Effector CD4-positive, alpha-beta T cell (primary cell): Measurements from ENCODE around the gene GSDMA.
"Not testable (repeated sequence)": the region's sequence is repeated elsewhere in the genome, so short reads cannot be mapped to it uniquely, and the experiment has no call there.

Experiments
- DNase-seq: peaks from one replicate; pipeline ENCODE4 v3.0.0-alpha.2; 2020

GSDMA gene

DNA sequence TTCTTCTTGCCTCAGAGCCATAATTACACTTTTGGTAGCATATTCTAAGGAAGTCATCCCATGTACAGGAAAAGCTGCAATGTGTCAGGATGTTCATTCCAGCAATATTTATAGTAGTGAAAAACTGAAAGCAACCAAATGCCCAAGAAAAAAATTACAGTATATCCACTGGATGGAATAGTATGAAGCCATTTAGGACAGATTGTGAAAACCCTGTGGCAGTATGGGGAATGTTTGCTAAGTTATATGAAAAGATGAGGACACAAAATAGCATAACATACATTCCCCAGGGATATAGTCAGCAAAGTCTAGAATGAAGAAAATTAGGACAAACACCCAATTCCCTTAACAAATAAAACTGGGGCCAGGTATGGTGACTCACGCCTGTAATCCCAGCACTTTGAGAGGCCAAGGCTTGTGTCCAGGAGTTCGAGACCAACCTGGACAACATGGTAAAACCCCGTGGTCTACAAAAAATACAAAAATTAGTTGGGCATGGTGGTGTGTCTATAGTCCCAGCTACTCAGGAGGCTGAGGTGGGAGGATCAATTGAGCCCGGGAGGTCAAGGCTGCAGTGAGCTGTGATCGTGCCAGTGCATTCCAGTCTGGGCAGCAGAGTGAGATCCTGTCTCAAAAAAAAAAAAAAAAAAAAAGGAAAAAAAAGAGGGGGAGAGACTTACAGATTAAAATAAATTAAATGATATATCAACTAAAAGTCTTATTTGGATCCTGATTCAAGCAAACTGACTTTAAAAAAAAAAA lies 33.0 kb upstream of the GSDMA start:
- no peak for DNase-seq

DNA sequence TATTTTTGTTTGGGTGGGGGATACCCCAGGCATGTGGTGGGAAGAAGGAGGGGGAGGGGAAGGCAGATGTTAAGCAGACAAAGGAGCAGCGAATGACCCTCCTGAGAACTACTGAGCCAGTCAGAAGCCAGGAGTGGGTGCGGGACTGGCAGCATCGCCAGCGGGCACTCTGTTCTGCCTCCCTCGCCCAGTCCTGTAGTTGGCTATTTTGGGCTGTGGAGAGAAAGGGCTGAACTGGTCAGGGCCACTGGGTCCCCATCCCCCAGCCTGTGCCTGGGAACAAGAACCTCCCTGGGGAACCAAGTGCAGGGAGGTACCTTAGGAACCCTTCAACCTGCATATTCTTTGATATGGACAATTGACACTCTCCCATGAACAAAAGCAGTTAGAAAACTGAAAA lies 28.9 kb upstream of the GSDMA start:
- DNase-seq: no peak

DNA sequence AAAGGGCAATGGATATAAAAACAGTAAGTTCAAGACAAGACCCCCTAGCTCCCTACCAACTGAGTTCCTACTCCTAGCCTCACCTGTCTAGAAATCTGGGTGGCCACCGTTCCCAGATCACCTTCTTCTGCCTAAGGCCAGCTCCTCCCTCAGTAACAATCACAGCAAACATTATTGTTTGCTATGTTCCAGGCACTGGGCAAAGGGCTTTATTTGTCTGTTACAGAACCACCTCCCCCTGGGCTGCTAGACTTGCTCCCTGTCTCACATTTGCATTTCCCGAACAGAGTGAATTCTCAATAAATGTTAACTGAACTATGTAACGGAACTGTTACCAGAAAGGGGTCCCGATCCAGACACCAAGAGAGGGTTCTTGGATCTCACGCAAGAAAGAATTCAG lies 28.5 kb upstream of the GSDMA start:
- DNase-seq: no peak

DNA sequence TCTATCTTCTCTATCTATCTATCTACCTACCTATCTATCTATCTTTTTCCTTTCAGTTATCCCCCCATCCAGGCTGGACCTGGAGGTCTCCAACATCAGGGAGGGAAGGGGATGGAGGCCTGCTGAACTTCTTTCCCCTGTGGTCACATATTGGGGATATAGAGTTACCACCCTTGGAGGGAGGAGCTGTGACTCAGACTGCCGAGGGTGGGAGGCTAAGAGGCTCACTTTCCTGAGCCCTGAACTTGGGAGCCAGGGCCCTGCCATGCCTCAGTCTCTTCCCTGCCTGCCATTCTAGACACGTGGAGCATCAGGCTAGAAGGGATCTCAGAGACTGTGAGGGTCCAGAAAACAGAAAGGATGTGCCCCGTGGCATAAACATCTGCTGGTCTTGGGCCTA lies 26.9 kb upstream of the GSDMA start:
- DNase-seq: no peak

DNA sequence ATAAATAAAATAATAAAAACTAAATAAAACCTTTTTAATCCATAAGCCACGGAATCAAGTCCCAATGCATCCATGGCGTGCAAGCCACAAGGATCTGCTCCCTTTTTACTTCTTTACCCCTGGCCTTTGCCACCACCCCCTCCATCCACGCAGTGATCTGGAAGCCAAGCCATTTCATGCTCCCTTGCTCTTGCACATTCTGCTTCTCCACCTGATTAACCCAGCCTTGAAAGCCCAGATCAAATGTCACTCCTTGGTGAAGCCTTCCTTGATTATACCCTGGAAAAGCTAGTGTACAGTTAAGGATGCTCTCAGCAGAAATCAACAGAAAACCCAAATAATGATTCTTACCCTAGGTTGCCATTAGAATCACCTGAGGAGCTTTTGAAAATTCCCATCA lies 25.4 kb upstream of the GSDMA start:
- no peak for DNase-seq

DNA sequence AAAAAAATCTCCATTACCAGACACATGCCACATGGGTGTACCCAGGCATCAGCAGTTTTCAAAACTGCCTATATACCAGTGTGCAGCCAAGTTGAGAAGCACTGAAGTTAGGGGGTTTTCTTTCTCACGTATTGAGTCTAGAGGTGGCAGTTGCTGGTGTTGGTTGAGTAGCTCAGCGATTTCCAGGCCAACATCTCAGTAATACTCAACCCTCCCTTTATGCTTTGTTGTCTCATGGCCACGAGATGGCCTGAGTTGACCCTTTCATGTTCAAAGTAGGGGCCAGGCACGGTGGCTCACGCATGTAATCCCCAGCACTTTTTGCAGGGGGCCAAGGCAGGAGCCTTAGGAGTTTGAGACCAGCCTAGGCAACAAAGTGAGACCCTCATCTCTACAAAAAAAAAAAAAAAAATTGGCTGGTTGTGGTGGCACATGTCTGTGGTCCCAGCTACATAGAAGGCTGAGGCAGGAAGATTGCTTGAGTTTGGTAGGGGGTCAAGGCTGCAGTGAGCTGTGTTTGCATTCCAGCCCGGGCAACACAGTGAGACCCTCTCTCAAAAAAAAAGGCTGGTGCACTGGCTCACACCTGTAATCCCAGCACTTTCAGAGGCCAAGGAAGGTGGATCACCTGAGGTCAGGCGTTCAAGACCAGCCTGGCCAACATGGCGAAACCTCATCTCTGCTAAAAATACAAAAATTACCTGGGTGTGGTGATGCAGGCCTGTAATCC lies 24.5 kb upstream of the GSDMA start:
- DNase-seq: no peak

DNA sequence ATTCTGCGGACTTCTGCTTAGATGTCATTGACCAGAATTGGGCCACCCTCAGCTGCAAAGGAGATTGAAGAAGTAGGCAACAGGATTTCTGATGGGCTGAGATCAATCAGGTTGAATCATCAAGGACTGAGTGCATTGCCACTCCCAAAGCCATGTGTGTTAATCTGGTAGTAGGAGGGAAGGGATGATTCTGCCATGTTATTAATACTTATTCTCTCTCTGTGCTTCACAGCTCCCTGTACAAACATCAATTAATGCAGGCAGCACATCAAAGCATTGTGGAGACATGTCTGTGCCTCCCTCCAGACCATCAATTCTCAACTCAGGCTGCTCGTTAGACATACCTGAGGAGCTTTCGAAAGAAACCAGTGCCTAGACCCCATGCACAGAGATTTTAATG lies 23.7 kb upstream of the GSDMA start:
- DNase-seq: no peak

DNA sequence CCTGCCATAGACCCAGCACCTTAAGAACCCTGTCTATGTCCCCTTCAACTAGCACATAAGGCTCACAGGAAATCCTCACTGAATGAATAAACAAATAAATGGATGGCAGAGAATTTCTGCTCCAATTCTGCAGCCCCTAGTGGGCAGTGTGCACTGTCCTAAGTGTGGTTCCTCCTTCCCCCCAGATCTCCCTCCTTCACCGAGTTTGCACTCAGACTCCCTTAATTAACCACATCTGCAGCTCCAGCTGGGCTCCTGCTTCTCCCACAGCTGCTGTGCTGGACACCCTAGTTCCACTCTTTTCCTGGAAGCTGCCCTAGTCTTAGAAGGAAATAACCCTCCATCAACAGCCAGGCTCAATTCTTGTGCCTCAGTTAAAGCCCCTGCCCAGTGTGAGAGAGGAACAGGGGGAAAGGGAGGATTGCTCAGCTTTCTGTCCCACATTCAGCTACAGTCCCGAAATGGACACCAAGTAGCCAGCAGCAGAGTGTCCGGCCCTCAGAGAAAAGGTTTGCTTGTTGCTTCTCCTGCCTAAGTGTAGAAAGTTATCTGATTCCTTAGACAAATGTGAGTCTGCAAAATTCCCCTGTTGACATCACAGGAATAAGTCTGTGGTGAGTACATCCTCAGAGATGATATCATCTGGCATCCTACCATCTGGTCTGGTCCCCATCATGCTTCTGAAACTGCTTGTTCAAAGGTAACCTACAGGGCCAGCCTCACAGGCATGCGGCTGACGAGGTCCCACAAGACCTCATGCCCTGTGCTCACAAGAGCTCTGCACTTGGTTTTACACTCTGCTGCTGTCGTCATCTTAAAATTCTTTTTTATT lies 23.0 kb upstream of the GSDMA start:
- no peak for DNase-seq

DNA sequence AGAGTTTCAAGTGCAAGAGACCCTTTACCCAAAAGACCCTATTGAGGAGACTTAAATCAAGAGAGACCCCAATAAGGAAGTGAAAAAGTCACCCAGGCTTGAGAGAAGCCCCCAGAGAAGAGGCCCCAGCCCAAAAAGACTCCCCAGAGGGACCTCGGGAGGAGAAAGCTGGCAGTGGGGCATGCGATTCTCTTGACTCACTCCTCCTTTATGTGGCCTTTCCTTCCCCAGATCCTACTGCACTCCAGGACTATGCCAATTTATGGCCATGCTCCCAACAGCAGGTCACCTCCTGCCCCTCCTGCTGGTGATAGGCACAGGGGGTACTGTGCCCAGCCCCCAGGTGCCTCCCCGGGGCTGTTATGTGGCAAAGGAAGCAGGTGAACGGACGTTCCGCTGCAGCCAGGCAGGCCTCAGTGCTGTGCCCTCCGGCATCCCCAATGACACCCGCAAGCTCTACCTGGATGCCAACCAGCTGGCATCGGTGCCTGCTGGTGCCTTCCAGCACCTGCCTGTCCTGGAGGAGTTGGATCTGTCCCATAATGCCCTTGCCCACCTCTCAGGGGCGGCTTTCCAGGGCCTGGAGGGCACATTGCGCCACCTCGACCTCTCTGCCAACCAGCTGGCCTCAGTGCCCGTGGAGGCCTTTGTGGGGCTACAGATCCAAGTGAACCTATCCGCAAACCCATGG lies 19.0 kb upstream of the GSDMA start:
- no peak for DNase-seq

DNA sequence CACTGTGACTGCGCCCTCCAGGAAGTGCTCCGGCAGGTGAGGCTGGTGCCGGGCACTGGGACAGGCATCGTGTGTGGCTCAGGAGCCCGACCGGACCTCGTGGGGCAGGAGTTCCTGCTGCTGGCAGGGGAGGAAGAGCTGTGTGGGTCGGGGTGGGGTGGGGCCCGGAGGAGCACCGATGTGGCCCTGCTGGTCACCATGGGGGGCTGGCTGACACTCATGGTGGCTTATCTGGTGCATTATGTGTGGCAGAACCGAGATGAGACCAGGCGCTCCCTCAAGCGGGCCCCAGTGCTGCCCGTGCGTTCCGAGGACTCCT lies 18.5 kb upstream of the GSDMA start:
- no peak for DNase-seq

DNA sequence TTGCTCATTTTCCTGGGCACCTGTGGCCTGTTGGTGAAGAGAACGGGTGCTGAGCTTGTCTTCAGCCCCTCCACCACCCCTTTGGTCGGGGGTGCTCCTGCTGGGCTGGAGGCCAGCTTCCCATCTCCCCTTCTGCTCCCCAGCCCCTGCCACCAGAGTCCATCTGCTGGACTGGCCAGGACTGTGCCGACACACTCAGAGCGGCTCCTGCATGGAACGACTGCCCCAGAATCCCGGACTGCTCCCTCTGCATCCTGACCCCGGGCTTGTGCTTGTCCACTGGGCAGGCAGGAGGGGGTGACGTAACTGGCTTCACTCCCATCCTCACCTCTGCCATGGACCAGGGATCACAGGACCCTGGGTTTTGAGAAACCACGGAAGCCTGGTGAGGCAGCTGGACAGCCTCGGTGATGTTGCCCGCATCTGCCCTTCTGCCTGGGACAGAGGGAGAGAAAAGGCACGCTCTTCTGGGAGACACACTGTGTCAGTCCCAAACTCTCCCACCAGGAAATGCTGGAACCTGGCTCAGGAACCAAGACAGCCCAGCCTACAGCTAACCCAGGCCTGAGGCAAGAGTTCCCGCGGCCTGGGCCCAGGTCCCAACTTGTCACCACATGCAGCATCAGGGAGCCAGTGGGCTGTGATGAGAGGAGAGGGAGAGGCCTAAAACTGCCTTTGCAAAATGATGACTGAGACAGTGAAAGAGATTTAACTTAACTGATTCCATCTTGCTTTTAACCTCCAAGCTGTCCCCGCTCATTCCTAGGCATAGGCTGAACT lies 16.1 kb upstream of the GSDMA start:
- no peak for DNase-seq

DNA sequence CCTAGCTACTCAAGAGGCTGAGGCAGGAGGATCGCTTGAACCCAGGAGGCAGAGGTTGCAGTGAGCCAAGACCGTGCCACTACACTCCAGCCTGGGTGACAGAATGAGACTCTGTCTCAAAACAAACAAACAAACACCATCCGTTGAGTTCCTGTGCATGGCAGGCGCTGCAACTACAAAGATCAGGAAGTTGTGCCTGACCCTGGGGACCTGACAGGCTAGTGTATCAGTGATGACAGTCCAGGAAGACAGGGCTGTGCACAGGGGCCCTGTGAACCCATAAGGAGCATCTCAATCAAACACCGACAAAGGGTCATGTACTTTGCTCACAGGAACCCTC lies 14.3 kb upstream of the GSDMA start:
- DNase-seq: not testable (repeated sequence)

DNA sequence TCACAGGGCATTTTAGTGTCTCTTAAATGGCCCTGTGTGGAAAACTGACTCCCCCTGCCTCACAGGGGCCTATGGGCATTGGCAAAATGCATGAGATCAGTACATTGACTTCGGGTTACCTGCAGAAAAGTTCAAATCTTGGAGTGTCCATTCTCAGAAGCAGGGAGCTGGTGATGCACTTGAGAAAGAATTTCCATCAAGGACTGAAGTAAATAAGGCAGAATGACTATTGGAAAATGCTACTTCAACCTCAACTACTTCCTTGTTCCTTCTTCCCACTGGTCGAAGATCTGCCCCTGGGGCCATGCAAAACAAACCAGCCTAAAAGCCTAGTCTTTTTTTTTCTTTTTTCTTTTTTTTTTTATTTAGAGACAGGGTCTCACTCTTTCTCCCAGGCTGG lies 13.8 kb upstream of the GSDMA start:
- no peak for DNase-seq

DNA sequence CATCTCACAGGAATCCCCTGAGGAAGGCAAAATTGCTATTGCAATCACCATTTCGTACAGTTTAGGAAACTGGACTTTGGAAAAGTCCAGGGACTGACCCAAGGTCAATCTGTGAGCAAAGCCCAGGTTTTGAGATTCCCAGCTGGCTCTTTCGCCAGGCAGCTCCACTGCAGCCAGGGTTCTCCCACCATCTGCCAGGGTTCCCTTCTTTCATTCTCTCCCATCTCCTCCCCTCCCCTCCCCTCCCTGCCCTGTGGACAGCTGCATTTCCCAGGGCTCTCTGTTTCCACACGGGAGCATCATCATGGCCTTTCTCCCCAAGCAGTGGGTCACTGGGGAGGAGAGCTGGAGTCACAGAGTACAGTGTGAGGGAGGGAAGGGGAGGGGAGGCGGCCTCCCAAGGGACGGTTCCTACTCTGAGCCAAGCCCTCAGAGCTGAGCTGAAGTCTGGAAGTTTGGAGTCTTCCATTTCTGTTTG lies 11.9 kb upstream of the GSDMA start:
- no peak for DNase-seq

DNA sequence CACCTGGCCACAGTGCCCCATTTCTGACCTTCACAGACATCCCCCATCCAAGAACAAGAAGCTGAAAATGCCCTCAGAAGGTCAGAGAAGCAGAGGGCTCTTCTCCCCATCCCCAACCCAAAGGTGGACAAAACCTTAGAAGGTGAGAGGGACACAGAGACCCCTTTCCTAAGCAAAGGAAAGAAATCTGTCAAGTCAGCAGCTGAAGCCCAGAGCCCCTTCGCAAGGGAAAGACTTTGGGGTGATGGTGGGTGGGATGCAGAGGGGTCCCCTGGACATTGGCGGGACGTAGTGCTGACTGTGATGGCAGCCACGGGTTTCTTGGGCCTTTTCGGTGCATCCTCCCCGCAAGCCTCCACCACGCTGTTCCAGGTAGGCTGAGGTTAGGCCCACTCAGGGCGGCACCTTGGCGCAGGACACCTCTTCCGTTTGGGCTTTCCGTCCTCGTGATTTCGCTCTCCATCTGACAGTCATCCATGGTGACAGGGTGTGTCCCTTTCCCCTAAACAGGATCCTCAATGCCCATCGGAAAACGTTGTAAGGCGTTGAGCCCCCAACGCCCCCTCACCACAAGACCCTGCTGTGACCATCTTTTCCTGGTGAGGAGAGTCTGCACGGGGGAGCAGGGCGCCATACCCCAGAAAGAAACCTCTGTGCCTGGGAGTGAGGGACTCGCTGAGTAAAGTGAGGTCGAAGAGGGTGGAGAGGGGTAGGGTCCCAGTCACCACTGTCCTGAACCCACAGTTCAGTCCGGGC lies 10.7 kb upstream of the GSDMA start:
- DNase-seq: no peak

DNA sequence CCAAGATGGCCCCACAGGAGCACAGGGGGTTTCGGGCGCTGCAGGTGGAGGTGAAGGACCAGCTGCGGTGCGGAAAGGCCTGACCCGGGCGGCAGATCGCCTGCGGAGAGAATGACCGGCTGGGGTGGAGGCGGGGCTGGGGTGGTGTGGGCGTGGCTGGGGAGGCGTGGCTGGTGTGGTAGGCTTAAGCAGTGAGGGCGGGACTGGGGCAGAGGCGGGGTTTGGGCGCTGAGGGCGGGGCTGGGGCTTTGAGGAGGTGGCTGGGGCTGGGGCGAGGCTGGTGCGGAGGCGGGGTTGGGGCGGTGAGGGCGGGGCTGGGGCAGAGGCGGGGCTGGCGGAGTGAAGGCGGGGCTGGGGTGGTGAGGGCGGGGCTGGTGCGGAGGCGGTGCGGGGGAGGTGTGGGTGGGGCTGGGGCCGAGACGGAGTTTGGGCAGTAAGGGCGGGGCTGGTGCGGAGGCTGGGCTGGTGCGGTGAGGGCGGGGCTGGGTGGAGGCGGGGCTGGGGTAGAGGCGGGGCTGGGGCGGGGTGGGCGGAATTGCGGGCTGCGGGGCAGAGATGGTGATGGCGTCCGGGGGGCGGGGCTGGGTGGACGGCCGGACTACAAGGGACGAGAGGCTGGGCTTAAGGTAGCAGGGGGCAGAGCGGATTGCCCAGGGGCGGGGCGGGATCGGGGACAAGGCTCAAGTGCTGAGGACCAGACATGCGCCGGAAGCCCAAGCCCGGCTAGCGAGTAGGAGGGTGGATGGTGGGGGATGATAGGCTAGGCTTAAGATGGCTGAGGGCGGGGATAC lies 9.9 kb upstream of the GSDMA start:
- DNase-seq: peak; percentile 92

DNA sequence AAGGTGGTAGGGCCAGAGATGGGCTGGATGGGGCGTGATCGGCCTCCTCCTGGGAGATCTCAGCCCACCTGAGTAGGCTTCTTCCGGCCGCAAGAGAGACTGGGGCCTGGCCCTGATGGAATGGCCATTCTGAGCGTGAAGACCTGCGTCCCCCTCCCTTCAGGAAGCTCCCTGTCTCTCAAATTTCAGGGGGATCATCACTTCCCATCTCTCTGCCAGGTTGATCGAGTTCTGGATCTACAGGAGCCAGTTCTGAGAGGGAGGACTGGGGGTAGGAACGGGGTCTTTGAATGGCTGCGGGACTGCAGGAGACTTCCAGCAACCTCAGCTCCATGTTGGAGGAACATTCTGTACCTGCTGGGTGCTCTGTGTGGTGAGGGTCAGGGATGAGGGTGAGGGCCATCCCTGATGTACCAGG lies 9.3 kb upstream of the GSDMA start:
- no peak for DNase-seq

DNA sequence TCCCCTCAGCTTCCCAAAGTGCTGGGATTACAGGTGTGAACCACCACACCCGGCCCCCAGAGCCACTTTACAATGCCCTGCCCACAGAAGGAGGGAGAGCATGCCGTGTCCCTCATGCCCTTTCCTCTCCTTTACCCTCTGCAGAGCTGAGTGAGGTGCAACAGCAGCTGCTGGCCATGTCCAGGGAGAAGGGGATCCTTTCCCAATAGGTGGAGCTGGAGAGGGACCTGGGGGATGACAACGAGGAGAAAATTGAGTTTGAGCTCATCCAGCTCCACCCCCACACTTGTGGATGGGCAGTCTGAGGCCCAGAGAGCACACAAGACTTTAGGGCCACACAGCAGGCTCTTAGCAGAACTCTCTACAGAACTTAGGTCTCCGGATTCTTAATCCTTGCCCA lies 7.9 kb upstream of the GSDMA start:
- DNase-seq: no peak

DNA sequence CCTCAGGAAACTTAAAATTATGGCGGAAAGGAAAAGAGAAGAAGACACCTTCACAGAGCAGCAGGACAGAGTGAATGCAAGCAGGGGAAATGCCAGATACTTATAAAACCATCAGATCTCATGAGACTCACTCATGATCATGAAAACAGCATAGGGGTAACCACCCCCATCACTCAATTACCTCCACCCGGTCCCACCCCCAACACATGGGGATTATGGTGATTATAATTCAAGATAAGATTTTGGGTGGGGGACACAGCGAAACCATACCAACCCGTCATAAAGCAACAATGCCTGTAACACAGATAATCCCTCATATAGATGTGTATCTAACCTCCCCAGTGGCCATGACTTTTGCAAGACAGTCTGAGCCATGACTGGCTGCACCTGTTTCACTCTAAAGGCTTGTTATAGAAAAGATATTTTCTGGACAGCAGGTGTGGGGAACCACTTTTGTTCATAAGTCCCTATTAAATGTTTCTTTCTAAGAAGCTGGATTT lies 7.0 kb upstream of the GSDMA start:
- no peak for DNase-seq

DNA sequence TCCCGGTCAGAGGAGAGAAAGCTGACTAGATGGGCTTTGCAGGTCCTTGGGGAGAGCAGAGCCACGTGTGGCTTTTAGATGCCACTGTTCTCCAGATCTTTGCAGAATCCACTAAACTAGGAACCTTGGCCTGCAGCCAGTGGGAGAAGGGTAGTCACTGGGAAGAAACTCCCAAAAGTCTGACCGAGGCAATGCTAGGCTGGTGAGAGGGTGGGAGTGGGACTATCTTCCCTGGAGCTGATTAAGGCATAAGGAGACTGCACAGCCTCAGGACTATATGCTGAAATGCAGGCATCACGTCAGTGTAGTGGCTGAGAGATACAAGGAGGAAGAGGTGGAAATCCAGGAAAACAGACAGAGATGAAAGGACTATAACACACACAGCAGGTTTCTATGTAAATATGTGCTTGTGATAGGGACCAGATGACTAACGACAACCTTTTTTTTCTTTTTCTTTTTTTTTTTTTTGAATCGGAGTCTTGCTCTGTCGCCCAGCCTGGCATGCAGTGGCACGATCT lies 2.2 kb upstream of the GSDMA start:
- no peak for DNase-seq
